ENCODE data around the gene ARL4C.

DNA sequence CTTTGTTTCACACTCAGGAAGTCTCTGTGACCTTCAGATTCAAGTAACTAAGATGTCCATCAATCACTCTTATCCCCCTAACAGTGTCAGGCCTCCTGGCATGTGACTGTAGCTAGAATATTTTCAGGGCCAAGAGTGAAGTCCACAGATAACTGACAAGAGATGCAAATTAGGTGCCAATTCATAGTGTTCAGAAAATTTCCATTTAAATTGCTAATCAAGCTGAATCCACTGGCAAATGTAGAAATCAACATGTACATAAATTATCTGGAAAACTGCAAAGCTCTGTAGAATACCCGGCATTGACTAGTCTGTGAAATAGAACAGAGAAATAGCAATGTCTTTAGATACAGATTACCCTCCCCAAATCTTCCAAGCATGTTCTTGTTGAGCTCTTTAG lies 38.6 kb upstream of the ARL4C start:
- TF ChIP-seq POLR2A (IDR thresholded peaks at IDR 0.05; ENCODE audit: low read depth, low read length) (no peak), POLR2AphosphoS5 (IDR thresholded peaks at IDR 0.05; ENCODE audit: low read depth, low read length) (no peak), TAF1 (IDR thresholded peaks at IDR 0.05; ENCODE audit: low read depth, low read length) (no peak), SPI1 (IDR thresholded peaks at IDR 0.05; ENCODE audit: low read depth, low read length) (no peak)
